ENCODE results near the gene NOTUM.

- TF ChIP-seq CTCF (conservative IDR thresholded peaks at IDR 0.05 in 1 of 2, IDR thresholded peaks at IDR 0.05 in 1 of 2; ENCODE audit: low read depth in 1 of 2, low read length in 2 of 2) (no peak), EZH2 (IDR thresholded peaks at IDR 0.05; ENCODE audit: low read length, missing control alignments) (no peak)
Observed at GRCh38 chr17:82000803-82001570, 40.0 kb upstream of the NOTUM start.
